GM12865 (cell line): ENCODE measurements around the gene SPAG9.
"Not testable (repeated sequence)": the region's sequence is repeated elsewhere in the genome, so short reads cannot be mapped to it uniquely, and the experiment has no call there.

Experiments used
- DNase-seq: peaks from one replicate; pipeline ENCODE4 v3.0.0; 2010; ENCODE audit warnings: low read depth
- H3K4me3 ChIP-seq: 2 replicates; pipeline ENCODE4 v1.5.1; 2011; ENCODE audit warnings: mild to moderate bottlenecking, low read depth, low read length, control low read depth
- CTCF ChIP-seq: IDR thresholded peaks from 2 replicates; pipeline ENCODE4 v1.5.1; 2011; ENCODE audit warnings: low read length, control low read depth, low read depth, inconsistent platforms; ENCODE audit not compliant: insufficient read depth; ENCODE audit errors: missing control alignments

SPAG9 gene

GRCh38 chr17:51103050-51103449, 17.6 kb downstream of the SPAG9 start:
- TF ChIP-seq CTCF = no peak
- no peak for DNase-seq
- H3K4me3 ChIP-seq = no peak overlapping the region

- no peak for DNase-seq
- no peak overlapping the region for H3K4me3 ChIP-seq
- TF ChIP-seq CTCF = no peak
Observed at GRCh38 chr17:51097708-51098446, 22.8 kb downstream of the SPAG9 start.

- no peak for TF ChIP-seq CTCF
- H3K4me3 ChIP-seq = no peak overlapping the region
- DNase-seq = no peak
Observed at GRCh38 chr17:51091635-51092034, 29.0 kb downstream of the SPAG9 start.

DNA sequence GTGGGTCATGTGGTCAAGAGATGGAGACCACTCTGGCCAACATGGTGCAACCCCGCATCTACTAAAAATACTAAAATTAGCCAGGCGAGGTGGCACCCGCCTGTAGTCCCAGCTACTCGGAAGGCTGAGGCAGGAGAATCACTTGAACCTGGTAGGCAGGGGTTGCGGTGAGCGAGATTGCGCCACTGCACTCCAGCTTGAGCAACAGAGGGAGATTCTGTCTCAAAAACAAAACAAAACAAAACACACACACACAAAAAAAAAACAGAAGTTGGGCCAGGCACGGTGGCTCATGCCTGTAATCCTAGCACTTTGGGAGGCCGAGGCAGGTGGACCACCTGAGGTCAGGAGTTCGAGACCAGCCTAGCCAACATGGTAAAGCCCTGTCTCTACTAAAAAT, 31.8 kb downstream of the SPAG9 start:
- H3K4me3 ChIP-seq, DNase-seq: not testable (repeated sequence)

GRCh38 chr17:51088287-51088686, 32.4 kb downstream of the SPAG9 start:
- no peak for TF ChIP-seq CTCF
- DNase-seq = no peak
- no peak overlapping the region for H3K4me3 ChIP-seq

DNA sequence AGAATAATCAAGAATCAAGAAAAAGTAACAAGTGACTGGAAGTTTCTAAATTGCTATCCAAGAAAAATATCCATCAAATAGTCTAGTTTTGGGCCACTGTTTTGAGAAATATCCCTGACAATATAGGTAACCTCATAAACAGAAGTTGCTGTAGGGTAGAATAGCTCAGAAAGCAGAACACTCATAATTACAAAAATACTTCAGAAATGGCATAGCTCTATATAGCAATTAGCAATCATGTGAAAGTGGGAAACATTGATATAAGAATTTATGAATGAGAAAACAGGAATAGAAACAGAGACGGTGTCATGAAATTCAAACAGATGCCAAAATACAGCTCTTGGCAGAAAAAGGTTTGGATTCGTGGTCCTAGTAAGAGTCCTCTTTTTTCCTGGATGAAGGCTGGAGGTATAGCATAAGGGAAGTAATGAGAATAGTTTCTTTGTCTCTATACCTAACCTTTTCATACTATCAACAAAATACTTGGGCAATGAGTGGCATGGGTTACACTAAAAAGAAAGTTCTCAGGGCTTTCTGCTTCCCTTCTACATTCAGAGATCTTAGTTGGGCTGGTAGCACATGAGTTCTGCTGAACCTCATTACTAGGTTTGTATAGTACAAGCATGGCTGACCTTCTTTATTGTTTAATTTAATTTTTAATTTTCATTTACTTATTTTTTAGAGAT, 33.5 kb downstream of the SPAG9 start:
- no peak for TF ChIP-seq CTCF
- H3K4me3 ChIP-seq = no peak overlapping the region
- no peak for DNase-seq

GRCh38 chr17:51085150-51085805, 35.4 kb downstream of the SPAG9 start:
- DNase-seq = no peak
- no peak for TF ChIP-seq CTCF
- H3K4me3 ChIP-seq = no peak overlapping the region
